RWPE2 (cell line): ENCODE measurements around the gene MAP3K14.

Experiments
- ATAC-seq: fragments of 200-7000 bp; cut with Tn5 transposase; 3 replicates; pipeline ENCODE4 v1.9.1; 2021; ENCODE audit warnings: low read depth
- DNase-seq: peaks from one replicate; pipeline ENCODE4 v3.0.0-alpha.2; 2020; ENCODE audit warnings: low spot score
- H3K27ac ChIP-seq: fragments of 450-650 bp; 2 replicates; pipeline ENCODE4 v1.5.1; 2017; ENCODE audit warnings: mild to moderate bottlenecking; ENCODE audit not compliant: poor library complexity, severe bottlenecking
- H3K27me3 ChIP-seq: fragments of 250-450 bp; sonication (Bioruptor Pico); 2 replicates; pipeline ENCODE4 v1.5.1; 2021; ENCODE audit warnings: mild to moderate bottlenecking, moderate library complexity; ENCODE audit not compliant: insufficient read depth, poor library complexity, severe bottlenecking
- H3K36me3 ChIP-seq: fragments of 250-450 bp; sonication (Bioruptor Pico); 2 replicates; pipeline ENCODE4 v1.5.1; 2020; ENCODE audit warnings: low read depth, mild to moderate bottlenecking, moderate library complexity
- H3K4me1 ChIP-seq: fragments of 250-450 bp; sonication (Bioruptor Pico); 2 replicates; pipeline ENCODE4 v1.5.1; 2021; ENCODE audit warnings: mild to moderate bottlenecking, moderate library complexity; ENCODE audit not compliant: insufficient read depth, poor library complexity, severe bottlenecking
- H3K4me3 ChIP-seq: fragments of 250-450 bp; sonication (Bioruptor Pico); 2 replicates; pipeline ENCODE4 v1.5.1; 2021; ENCODE audit warnings: mild to moderate bottlenecking, moderate library complexity; ENCODE audit not compliant: severe bottlenecking
- H3K9me3 ChIP-seq: fragments of 250-450 bp; sonication (Bioruptor Pico); 2 replicates; pipeline ENCODE4 v1.5.1; 2021; ENCODE audit warnings: mild to moderate bottlenecking, moderate library complexity; ENCODE audit not compliant: severe bottlenecking
- TF ChIP-seq, protein P1 (sequence below): fragments of 450-650 bp; IDR thresholded peaks from one replicate; pipeline ENCODE4 v1.5.1; 2017; ENCODE audit warnings: mild to moderate bottlenecking, moderate library complexity; ENCODE audit not compliant: poor library complexity, severe bottlenecking

MAP3K14 gene

DNA sequence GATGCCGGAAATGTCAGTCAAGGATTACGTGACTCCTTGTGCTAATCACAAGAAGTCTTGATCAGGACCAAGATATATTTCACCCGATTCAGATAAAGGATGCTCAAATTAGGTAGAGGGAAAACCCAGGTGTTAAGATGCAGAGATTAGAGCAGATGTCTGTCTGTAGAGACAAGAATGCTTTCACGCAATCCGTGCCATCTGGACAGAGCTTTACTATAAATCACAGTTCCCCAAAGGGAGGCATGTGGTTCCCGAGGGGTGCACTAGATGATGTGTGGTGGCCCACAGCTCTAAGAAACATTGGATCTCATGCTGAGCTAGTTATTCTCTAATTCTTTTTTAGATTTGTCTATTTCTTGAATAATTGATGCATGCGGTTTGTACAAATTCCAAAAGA, 9.8 kb upstream of the MAP3K14 start:
- Histone ChIP-seq H3K4me3 (no peak overlapping the region), H3K9me3 (no peaks in the 10 kb centered on the region), H3K4me1 (peaks cover 3% of the 10 kb centered on the region), H3K36me3 (no peaks in the 10 kb centered on the region), H3K27me3 (no peaks in the 10 kb centered on the region), H3K27ac (no peak overlapping the region)
- TF ChIP-seq, protein P1, sequence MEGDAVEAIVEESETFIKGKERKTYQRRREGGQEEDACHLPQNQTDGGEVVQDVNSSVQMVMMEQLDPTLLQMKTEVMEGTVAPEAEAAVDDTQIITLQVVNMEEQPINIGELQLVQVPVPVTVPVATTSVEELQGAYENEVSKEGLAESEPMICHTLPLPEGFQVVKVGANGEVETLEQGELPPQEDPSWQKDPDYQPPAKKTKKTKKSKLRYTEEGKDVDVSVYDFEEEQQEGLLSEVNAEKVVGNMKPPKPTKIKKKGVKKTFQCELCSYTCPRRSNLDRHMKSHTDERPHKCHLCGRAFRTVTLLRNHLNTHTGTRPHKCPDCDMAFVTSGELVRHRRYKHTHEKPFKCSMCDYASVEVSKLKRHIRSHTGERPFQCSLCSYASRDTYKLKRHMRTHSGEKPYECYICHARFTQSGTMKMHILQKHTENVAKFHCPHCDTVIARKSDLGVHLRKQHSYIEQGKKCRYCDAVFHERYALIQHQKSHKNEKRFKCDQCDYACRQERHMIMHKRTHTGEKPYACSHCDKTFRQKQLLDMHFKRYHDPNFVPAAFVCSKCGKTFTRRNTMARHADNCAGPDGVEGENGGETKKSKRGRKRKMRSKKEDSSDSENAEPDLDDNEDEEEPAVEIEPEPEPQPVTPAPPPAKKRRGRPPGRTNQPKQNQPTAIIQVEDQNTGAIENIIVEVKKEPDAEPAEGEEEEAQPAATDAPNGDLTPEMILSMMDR, result no peak
- ATAC-seq (no peak), DNase-seq (peak; percentile 9)

DNA sequence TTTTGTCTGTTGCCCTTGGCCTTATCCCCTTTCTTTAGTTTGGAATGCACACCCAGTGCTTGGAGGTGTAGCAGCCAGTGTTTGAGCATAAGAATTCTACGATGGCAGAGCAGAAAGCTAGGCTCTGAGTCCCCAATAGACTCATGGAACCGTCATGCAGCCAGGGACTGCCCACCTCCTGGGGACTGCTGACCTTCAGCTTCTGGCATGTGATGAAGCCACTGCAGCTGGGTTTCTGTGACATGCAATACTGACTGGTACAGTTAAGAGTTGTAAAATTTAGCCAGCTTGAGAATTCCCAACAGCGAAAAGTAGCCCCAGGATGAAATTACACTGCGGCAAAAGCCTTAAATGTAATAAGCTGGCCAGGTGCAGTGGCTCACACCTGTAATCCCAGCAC, 9.0 kb upstream of the MAP3K14 start:
- peaks cover 9% of the 10 kb centered on the region for H3K4me1 ChIP-seq
- TF ChIP-seq, protein P1, result no peak
- DNase-seq (peak; percentile 11), ATAC-seq (no peak)
- H3K4me3 ChIP-seq, result no peak overlapping the region
- H3K36me3 ChIP-seq, result no peaks in the 10 kb centered on the region
- no peak overlapping the region for H3K27ac ChIP-seq
- H3K9me3 ChIP-seq, result no peaks in the 10 kb centered on the region
- H3K27me3 ChIP-seq, result no peaks in the 10 kb centered on the region

DNA sequence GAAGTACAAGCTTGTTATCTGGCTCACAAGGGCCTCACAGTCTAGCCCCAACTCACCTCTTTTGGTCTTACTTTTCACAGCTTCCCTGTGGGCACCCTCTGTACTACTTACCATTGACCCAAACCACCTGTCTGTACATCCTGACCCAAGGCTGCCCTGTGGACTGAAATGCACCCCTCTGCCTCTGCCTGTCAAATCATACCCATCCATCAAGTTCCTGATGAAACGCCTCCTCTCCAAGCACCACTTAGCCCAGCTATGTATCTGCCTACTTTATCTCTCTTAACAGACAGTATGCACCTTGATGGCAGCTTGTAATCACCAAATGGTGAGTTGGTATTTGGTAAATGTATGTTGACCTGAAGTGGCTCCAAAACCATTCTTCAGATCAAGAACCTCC, 7.5 kb upstream of the MAP3K14 start:
- Histone ChIP-seq H3K9me3 (no peaks in the 10 kb centered on the region), H3K4me1 (peaks cover 24% of the 10 kb centered on the region), H3K4me3 (no peak overlapping the region), H3K36me3 (no peaks in the 10 kb centered on the region), H3K27me3 (no peaks in the 10 kb centered on the region), H3K27ac (no peak overlapping the region)
- no peak for DNase-seq
- ATAC-seq, result no peak
- TF ChIP-seq, protein P1, result no peak

DNA sequence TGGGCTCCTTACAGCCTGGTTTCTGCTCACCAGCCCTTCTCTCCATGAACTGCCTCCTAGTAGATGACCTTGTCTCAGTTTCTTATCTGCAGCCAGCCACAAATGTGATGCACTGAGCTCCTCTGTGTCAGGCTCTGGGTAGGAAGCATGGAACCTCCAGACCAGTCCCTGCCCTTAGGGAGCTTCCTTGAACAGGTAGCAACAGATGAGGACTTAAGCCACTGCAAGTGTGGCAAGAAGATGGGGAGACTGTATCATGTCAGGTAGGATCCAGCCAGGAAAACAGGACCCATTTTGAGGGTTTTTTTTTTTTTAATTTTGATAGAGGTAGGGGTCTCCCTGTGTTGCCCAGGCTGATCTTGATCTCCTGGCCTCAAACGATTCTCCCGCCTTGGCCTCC, 5.3 kb upstream of the MAP3K14 start:
- Histone ChIP-seq H3K36me3 (no peaks in the 10 kb centered on the region), H3K9me3 (no peaks in the 10 kb centered on the region), H3K4me3 (no peak overlapping the region), H3K4me1 (peaks cover 44% of the 10 kb centered on the region), H3K27ac (peak overlapping the region; percentile 98), H3K27me3 (no peaks in the 10 kb centered on the region)
- TF ChIP-seq, protein P1, result no peak
- DNase-seq (no peak), ATAC-seq (no peak)

DNA sequence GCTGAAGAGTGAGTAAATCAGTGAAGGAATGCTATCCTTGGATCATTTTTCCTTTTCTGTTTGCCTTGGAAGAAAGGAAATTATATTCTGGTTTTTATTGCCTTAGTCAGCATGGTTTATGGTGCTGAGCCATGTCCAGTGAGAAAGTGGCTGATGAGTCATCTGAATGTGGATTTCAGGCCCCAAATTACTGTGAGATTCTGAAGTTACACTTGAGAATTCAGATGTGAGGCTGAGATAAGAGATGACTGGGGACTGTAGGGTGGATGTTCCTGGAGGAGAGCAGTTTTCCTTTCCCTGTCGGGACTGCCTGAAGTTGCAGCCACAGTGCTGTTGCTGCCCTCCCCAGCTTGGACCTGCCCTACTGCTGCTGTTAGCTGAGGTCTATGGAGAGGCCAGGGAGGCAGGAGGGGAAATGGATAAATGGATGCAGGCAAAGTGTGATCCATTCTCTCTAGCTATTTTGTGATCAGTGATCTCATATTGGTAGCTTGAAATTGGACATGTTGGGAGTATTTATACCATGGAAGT, 4.2 kb upstream of the MAP3K14 start:
- Histone ChIP-seq H3K9me3 (no peaks in the 10 kb centered on the region), H3K4me1 (peaks cover 44% of the 10 kb centered on the region), H3K27ac (peak overlapping the region; percentile 98), H3K4me3 (no peak overlapping the region), H3K36me3 (no peaks in the 10 kb centered on the region), H3K27me3 (no peaks in the 10 kb centered on the region)
- ATAC-seq (peak; percentile 49), DNase-seq (no peak)
- TF ChIP-seq, protein P1, result no peak
